WTC11 (cell line): Measurements from ENCODE around the gene KDM6B. TPM values are rescaled to one million over a fixed set of nuclear protein-coding genes. Genes with fewer than 3 reads are reported as not detected.

Experiments
- ATAC-seq: fragments of 200-7000 bp; cut with Tn5 transposase; 2 replicates; pipeline ENCODE4 v1.10.0; 2021; ENCODE audit warnings: mild to moderate bottlenecking, moderate library complexity
- CTCF ChIA-PET: fragments of 300-600 bp; sonication (Branson Sonifier 250); formaldehyde crosslinking; loops from one replicate; lab custom pipeline; 2021; ENCODE audit warnings: antibody characterized with exemption; lab: Charles Lee
- POLR2A ChIA-PET: fragments of 350-600 bp; sonication (Branson Sonifier 250); formaldehyde crosslinking; loops from one replicate; lab custom pipeline; 2021; ENCODE audit warnings: antibody characterized with exemption; lab: Charles Lee
- DNase-seq: peaks from one replicate; pipeline ENCODE4 v3.0.0; 2021; ENCODE audit warnings: low spot score
- H3K27ac Mint-ChIP-seq: 2 replicates; pipeline ENCODE4 v1.8.0; 2021; ENCODE audit warnings: mixed read lengths
- H3K27me3 Mint-ChIP-seq: 2 replicates; pipeline ENCODE4 v1.8.0; 2021; ENCODE audit warnings: low read depth, mild to moderate bottlenecking, moderate library complexity, mixed read lengths
- H3K36me3 Mint-ChIP-seq: 2 replicates; pipeline ENCODE4 v1.8.0; 2021; ENCODE audit warnings: mixed read lengths
- H3K4me1 Mint-ChIP-seq: 2 replicates; pipeline ENCODE4 v1.8.0; 2022; ENCODE audit warnings: mixed read lengths
- H3K4me3 Mint-ChIP-seq: 2 replicates; pipeline ENCODE4 v1.8.0; 2021; ENCODE audit warnings: mild to moderate bottlenecking, moderate library complexity, mixed read lengths
- H3K9me3 Mint-ChIP-seq: 2 replicates; pipeline ENCODE4 v1.8.0; 2021; ENCODE audit warnings: mixed read lengths
- ATF1 ChIP-seq: sonication (generic); formaldehyde crosslinking; IDR thresholded peaks from 2 replicates; pipeline ENCODE4 v1.8.1; 2023; ENCODE audit warnings: mild to moderate bottlenecking, moderate library complexity, missing genetic modification reagents
- ETV6 ChIP-seq: sonication (generic); formaldehyde crosslinking; IDR thresholded peaks from 2 replicates; pipeline ENCODE4 v1.8.1; 2022; ENCODE audit warnings: mild to moderate bottlenecking, missing genetic modification reagents
- NFATC4 ChIP-seq: fragments of 250-450 bp; sonication (Bioruptor Pico); IDR thresholded peaks from 2 replicates; pipeline ENCODE4 v1.9.0; 2021; ENCODE audit warnings: mild to moderate bottlenecking
- TEAD1 ChIP-seq: sonication (generic); formaldehyde crosslinking; IDR thresholded peaks from 2 replicates; pipeline ENCODE4 v1.8.0; 2022; ENCODE audit warnings: mild to moderate bottlenecking, missing genetic modification reagents
- total RNA-seq: library from RNA; stranded (reverse); gene quantifications from 3 replicates; pipeline ENCODE4 v1.2.3, GENCODE V29; 2021
- TF ChIP-seq, protein P1 (sequence below): sonication (generic); formaldehyde crosslinking; conservative IDR thresholded peaks from 2 replicates; pipeline ENCODE4 v1.8.1; 2022; ENCODE audit warnings: mild to moderate bottlenecking, missing genetic modification reagents
- TF ChIP-seq, protein P2 (sequence below): sonication (generic); formaldehyde crosslinking; IDR thresholded peaks from 2 replicates; pipeline ENCODE4 v1.8.0; 2023; ENCODE audit warnings: mild to moderate bottlenecking, missing genetic modification reagents

Gene KDM6B
- total RNA-seq, 1 experiment from 2014 or later = 13.2 TPM

DNA sequence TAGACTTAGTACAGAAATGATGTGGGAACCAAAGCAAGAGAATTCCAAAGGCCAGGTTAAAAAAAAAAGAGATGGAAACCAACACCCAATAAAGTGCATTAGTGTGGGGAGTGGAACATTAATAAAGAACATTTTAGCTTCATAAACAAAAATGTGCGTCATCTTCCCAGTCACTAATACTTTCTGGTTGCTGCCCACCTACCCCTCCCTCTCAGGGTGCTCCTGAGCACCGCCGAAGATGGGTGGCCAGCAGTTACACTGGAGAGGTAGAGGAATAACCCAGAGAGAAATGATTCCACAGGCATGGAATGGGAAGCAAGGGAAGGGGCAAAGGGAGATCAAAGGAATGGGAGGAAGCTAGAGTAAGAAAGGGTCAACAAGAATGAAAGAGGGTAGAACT, 48.6 kb downstream of the KDM6B start:
- Mint-ChIP-seq H3K27me3 (no peaks in the 10 kb centered on the region; the same call in 1 of the 2 replicates), H3K27ac (no peak overlapping the region), H3K36me3 (no peaks in the 10 kb centered on the region), H3K4me3 (no peak overlapping the region), H3K9me3 (no peaks in the 10 kb centered on the region), H3K4me1 (peaks cover 10% of the 10 kb centered on the region)
- ChIA-PET POLR2A (no interaction called here), CTCF (interaction anchor here (1.0 to 1.1 kb wide), 5 partner anchors 48 to 114 kb away, joined by 3 to 4 read pairs (median 3); no protein-coding TSS in a partner anchor)
- DNase-seq (no peak), ATAC-seq (no peak)
- TF ChIP-seq TEAD1 (CRISPR knock-in tag) (no peak), NFATC4 (no peak), ATF1 (CRISPR knock-in tag) (no peak), ETV6 (CRISPR knock-in tag) (no peak)
- TF ChIP-seq, protein P1, sequence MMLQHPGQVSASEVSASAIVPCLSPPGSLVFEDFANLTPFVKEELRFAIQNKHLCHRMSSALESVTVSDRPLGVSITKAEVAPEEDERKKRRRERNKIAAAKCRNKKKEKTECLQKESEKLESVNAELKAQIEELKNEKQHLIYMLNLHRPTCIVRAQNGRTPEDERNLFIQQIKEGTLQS (CRISPR knock-in tag) = no peak
- TF ChIP-seq, protein P2, sequence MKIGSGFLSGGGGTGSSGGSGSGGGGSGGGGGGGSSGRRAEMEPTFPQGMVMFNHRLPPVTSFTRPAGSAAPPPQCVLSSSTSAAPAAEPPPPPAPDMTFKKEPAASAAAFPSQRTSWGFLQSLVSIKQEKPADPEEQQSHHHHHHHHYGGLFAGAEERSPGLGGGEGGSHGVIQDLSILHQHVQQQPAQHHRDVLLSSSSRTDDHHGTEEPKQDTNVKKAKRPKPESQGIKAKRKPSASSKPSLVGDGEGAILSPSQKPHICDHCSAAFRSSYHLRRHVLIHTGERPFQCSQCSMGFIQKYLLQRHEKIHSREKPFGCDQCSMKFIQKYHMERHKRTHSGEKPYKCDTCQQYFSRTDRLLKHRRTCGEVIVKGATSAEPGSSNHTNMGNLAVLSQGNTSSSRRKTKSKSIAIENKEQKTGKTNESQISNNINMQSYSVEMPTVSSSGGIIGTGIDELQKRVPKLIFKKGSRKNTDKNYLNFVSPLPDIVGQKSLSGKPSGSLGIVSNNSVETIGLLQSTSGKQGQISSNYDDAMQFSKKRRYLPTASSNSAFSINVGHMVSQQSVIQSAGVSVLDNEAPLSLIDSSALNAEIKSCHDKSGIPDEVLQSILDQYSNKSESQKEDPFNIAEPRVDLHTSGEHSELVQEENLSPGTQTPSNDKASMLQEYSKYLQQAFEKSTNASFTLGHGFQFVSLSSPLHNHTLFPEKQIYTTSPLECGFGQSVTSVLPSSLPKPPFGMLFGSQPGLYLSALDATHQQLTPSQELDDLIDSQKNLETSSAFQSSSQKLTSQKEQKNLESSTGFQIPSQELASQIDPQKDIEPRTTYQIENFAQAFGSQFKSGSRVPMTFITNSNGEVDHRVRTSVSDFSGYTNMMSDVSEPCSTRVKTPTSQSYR (CRISPR knock-in tag) = no peak

Other genes with a start within 250 kb of the KDM6B start
- 15.2 to 19.9 TPM (median 17.5 TPM) in 3 replicates for gene SOX15, start 244.1 kb upstream of the KDM6B start, total RNA-seq
- 32.5 to 35.1 TPM (median 33.3 TPM) in 3 replicates for gene FXR2, start 219.3 kb upstream of the KDM6B start, total RNA-seq
- gene SAT2, start 206.4 kb upstream of the KDM6B start, total RNA-seq = 68.3 to 75.8 TPM (median 73.1 TPM) in 3 replicates
- gene SHBG, start 204.1 kb upstream of the KDM6B start, total RNA-seq = 0.83 to 1.2 TPM (median 1.1 TPM) in 3 replicates
- 29.1 to 37.5 TPM (median 35.9 TPM) in 3 replicates for gene ATP1B2, start 183.3 kb upstream of the KDM6B start, total RNA-seq
- gene TP53, start 146.7 kb upstream of the KDM6B start, total RNA-seq = 173 to 179 TPM (median 176 TPM) in 3 replicates
- 35.5 to 37.3 TPM (median 37.2 TPM) in 3 replicates for gene WRAP53, start 145.7 kb upstream of the KDM6B start, total RNA-seq
- gene EFNB3, start 129.0 kb upstream of the KDM6B start, total RNA-seq = 14.3 to 14.7 TPM (median 14.5 TPM) in 3 replicates
- gene DNAH2, start 116.5 kb upstream of the KDM6B start, total RNA-seq = 0.17 to 0.34 TPM (median 0.27 TPM) in 3 replicates
- gene TMEM88, start 20.8 kb downstream of the KDM6B start, total RNA-seq = 2.9 to 3.9 TPM (median 3.6 TPM) in 3 replicates
- 41.8 to 46.3 TPM (median 43.4 TPM) in 3 replicates for gene NAA38, start 23.3 kb downstream of the KDM6B start, total RNA-seq
- 14.0 to 15.2 TPM (median 14.3 TPM) in 3 replicates for gene CYB5D1, start 23.8 kb downstream of the KDM6B start, total RNA-seq
- gene CHD3, start 54.6 kb downstream of the KDM6B start, total RNA-seq = 38.9 to 42.0 TPM (median 39.5 TPM) in 3 replicates
- gene RNF227, start 82.1 kb downstream of the KDM6B start, total RNA-seq = 0.83 to 1.8 TPM (median 0.94 TPM) in 3 replicates
- gene KCNAB3, start 95.6 kb downstream of the KDM6B start, total RNA-seq = 3.2 to 6.7 TPM (median 6.5 TPM) in 3 replicates
- 99.7 to 135 TPM (median 125 TPM) in 3 replicates for gene TRAPPC1, start 97.7 kb downstream of the KDM6B start, total RNA-seq
- 37.0 to 39.7 TPM (median 38.5 TPM) in 3 replicates for gene CNTROB, start 98.0 kb downstream of the KDM6B start, total RNA-seq
- gene GUCY2D, start 168.4 kb downstream of the KDM6B start, total RNA-seq = 0.87 to 1.9 TPM (median 1.1 TPM) in 3 replicates
- gene ALOX15B, start 204.8 kb downstream of the KDM6B start, total RNA-seq = 0.22 to 0.87 TPM (median 0.73 TPM) in 3 replicates